Activated T-helper 9 cell treated with anti-CD3 and anti-CD28 coated beads, Interleukin-2, amount 50 U/mL, for 16 hours (primary cell): ENCODE measurements around the gene FRMD7.

ENCODE experiments used
- DNase-seq: peaks from one replicate; pipeline ENCODE4 v3.0.0-alpha.2; 2020; ENCODE audit warnings: low read depth

The FRMD7 gene

GRCh38 chrX:132034648-132035047 lies 93.2 kb downstream of the FRMD7 start:
- DNase-seq: no peak

- DNase-seq: no peak
Observed at GRCh38 chrX:132033166-132033565, 94.7 kb downstream of the FRMD7 start.

- DNase-seq: no peak
Observed at GRCh38 chrX:132031867-132032266, 96.0 kb downstream of the FRMD7 start.

GRCh38 chrX:132030264-132030663 lies 97.6 kb downstream of the FRMD7 start:
- no peak for DNase-seq
